SH-SY5Y (cell line): ENCODE data around the gene TNFRSF8.

Experiments
- GATA2 ChIP-seq: IDR thresholded peaks from 2 replicates; pipeline ENCODE4 v1.6.1; 2011; ENCODE audit warnings: mild to moderate bottlenecking, low read depth, low read length
- GATA3 ChIP-seq: IDR thresholded peaks from 2 replicates; pipeline ENCODE4 v1.6.1; 2011; ENCODE audit warnings: low read depth, mild to moderate bottlenecking, low read length, moderate library complexity

GRCh38 chr1:12146343-12147112 is 83.4 kb downstream of the TNFRSF8 start:
- TF ChIP-seq GATA3 (no peak), GATA2 (no peak)
